ENCODE results near the gene TFPI2. TPM values are rescaled to one million over a fixed set of nuclear protein-coding genes. Genes with fewer than 3 reads are reported as not detected.

Gene TFPI2
- total RNA-seq, 2 experiments from 2014 or later, result not detected

GRCh38 chr7:93873998-93874574, 16.5 kb downstream of the TFPI2 start:
- Mint-ChIP-seq H3K27ac (no peak overlapping the region), H3K9me3 (no peaks in the 10 kb centered on the region), H3K4me1 (ENCODE audit: low read depth) (no peaks in the 10 kb centered on the region), H3K4me3 (no peak overlapping the region), H3K27me3 (no peaks in the 10 kb centered on the region), H3K36me3 (ENCODE audit: low read depth) (no peaks in the 10 kb centered on the region)
- Histone ChIP-seq H3K4me1 (ENCODE audit: insufficient read depth, low read length) (no peaks in the 10 kb centered on the region), H3K27me3 (ENCODE audit: control insufficient read depth in 1 of 2, insufficient read depth in 2 of 2, low read length in 2 of 2) (no peaks in the 10 kb centered on the region), H3K9me3 (ENCODE audit: control insufficient read depth in 1 of 2, insufficient read depth in 1 of 2, low read length in 2 of 2) (peaks cover 0 to 3% of the 10 kb centered on the region in 2 experiments), H3K36me3 (ENCODE audit: insufficient read depth, low read length) (no peaks in the 10 kb centered on the region), H3K27ac (ENCODE audit: low read depth in 1 of 2, low read length in 2 of 2) (no peak overlapping the region), H3K4me3 (ENCODE audit: low read length) (no peak overlapping the region)
- no peak for DNase-seq
- POLR2A ChIA-PET, result no interaction called here
- intact Hi-C loops (cut with DNase I, micrococcal nuclease), result no loop called here
- TF ChIP-seq, protein P1, sequence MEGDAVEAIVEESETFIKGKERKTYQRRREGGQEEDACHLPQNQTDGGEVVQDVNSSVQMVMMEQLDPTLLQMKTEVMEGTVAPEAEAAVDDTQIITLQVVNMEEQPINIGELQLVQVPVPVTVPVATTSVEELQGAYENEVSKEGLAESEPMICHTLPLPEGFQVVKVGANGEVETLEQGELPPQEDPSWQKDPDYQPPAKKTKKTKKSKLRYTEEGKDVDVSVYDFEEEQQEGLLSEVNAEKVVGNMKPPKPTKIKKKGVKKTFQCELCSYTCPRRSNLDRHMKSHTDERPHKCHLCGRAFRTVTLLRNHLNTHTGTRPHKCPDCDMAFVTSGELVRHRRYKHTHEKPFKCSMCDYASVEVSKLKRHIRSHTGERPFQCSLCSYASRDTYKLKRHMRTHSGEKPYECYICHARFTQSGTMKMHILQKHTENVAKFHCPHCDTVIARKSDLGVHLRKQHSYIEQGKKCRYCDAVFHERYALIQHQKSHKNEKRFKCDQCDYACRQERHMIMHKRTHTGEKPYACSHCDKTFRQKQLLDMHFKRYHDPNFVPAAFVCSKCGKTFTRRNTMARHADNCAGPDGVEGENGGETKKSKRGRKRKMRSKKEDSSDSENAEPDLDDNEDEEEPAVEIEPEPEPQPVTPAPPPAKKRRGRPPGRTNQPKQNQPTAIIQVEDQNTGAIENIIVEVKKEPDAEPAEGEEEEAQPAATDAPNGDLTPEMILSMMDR (IDR thresholded peaks at IDR 0.05), result no peak
- no peak for ATAC-seq (ENCODE audit: poor library complexity)
- CTCF ChIA-PET, result no interaction called here

DNA sequence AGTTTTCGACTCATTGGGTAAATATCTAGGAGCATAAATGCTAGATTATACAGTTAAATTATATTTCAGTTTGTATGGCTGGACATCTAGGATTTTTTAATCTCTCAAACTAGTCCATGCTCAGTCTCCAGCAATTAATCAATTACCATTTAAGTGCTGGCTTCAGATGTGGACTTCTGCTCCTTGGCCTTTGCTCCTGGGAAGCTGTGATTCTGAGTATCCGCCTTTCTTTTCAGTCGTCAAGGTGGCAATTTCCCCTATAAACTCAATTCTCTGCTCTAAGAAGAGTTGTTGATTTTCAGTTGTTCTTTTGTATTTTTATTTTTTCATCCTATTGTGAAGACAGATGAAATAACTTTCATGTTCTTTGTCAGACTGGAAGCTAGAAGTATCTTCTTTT, 23.7 kb downstream of the TFPI2 start:
- Mint-ChIP-seq H3K4me1 (ENCODE audit: low read depth) (no peaks in the 10 kb centered on the region), H3K4me3 (no peak overlapping the region), H3K27me3 (no peaks in the 10 kb centered on the region), H3K27ac (no peak overlapping the region), H3K36me3 (ENCODE audit: low read depth) (no peaks in the 10 kb centered on the region), H3K9me3 (no peaks in the 10 kb centered on the region)
- H3K27ac ChIP-seq (ENCODE audit: low read depth in 1 of 2, low read length in 2 of 2), result no peak overlapping the region
- no peak for DNase-seq
- TF ChIP-seq, protein P1 (IDR thresholded peaks at IDR 0.05), result no peak
- no peak overlapping the region for H3K4me3 ChIP-seq (ENCODE audit: low read length)
- POLR2A ChIA-PET, result no interaction called here
- CTCF ChIA-PET, result no interaction called here
- no peaks in the 10 kb centered on the region for H3K27me3 ChIP-seq (ENCODE audit: control insufficient read depth in 1 of 2, insufficient read depth in 2 of 2, low read length in 2 of 2)
- H3K36me3 ChIP-seq (ENCODE audit: insufficient read depth, low read length), result no peaks in the 10 kb centered on the region
- H3K9me3 ChIP-seq (ENCODE audit: control insufficient read depth in 1 of 2, insufficient read depth in 1 of 2, low read length in 2 of 2), result peaks cover 0 to 3% of the 10 kb centered on the region in 2 experiments
- intact Hi-C loops (cut with DNase I, micrococcal nuclease), result no loop called here
- no peaks in the 10 kb centered on the region for H3K4me1 ChIP-seq (ENCODE audit: insufficient read depth, low read length)
- no peak for ATAC-seq (ENCODE audit: poor library complexity)

- ATAC-seq (ENCODE audit: poor library complexity) (no peak), DNase-seq (no peak)
- no peak overlapping the region for H3K4me3 Mint-ChIP-seq
- no peaks in the 10 kb centered on the region for H3K9me3 ChIP-seq (ENCODE audit: control insufficient read depth in 1 of 2, insufficient read depth in 1 of 2, low read length in 2 of 2)
- CTCF ChIA-PET, result no interaction called here
- H3K4me1 ChIP-seq (ENCODE audit: insufficient read depth, low read length), result no peaks in the 10 kb centered on the region
- POLR2A ChIA-PET, result no interaction called here
- H3K4me3 ChIP-seq (ENCODE audit: low read length), result no peak overlapping the region
- H3K36me3 ChIP-seq (ENCODE audit: insufficient read depth, low read length), result no peaks in the 10 kb centered on the region
- H3K36me3 Mint-ChIP-seq (ENCODE audit: low read depth), result no peaks in the 10 kb centered on the region
- H3K27ac ChIP-seq (ENCODE audit: low read depth in 1 of 2, low read length in 2 of 2), result no peak overlapping the region
- H3K9me3 Mint-ChIP-seq, result no peaks in the 10 kb centered on the region
- H3K27me3 Mint-ChIP-seq, result no peaks in the 10 kb centered on the region
- H3K4me1 Mint-ChIP-seq (ENCODE audit: low read depth), result no peaks in the 10 kb centered on the region
- intact Hi-C loops (cut with DNase I, micrococcal nuclease), result no loop called here
- H3K27me3 ChIP-seq (ENCODE audit: control insufficient read depth in 1 of 2, insufficient read depth in 2 of 2, low read length in 2 of 2), result no peaks in the 10 kb centered on the region
- H3K27ac Mint-ChIP-seq, result no peak overlapping the region
- TF ChIP-seq, protein P1 (IDR thresholded peaks at IDR 0.05), result no peak
Measured at GRCh38 chr7:93862651-93863050, 27.9 kb downstream of the TFPI2 start.

Data from CD4-positive, alpha-beta T cell (primary cell).